Vagina (tissue), 2 donors: ENCODE data around the gene TRAPPC2B.

Source experiments
- CTCF ChIP-seq, 3 experiments: fragments of 450-650 bp in 2 of 3; fragments of 200-600 bp in 1 of 3; sonication (generic) in 1 of 3; IDR thresholded peaks; one replicate each; pipeline ENCODE4 v1.5.1; 2017 to 2019; ENCODE audit warnings: antibody characterized with exemption in 3 of 3, mild to moderate bottlenecking in 2 of 3, moderate library complexity in 2 of 3
- POLR2A ChIP-seq, 2 donors: fragments of 450-650 bp; IDR thresholded peaks; one replicate each; pipeline ENCODE4 v1.6.1; 2017; ENCODE audit warnings: antibody characterized with exemption in 2 of 2, mild to moderate bottlenecking in 2 of 2, moderate library complexity in 2 of 2

- TF ChIP-seq CTCF (IDR thresholded peaks at IDR 0.05) (no peak), POLR2A (IDR thresholded peaks at IDR 0.05) (no peak)
Observed at GRCh38 chr19:57350877-57351805, 12.2 kb upstream of the TRAPPC2B start, which contains the start of gene ZNF304.
